Hepatocyte (in vitro differentiated cells): ENCODE data around the gene CLDN8.

ENCODE experiments used
- EZH2 ChIP-seq: fragments of 200-600 bp; sonication (generic); IDR thresholded peaks from 2 replicates; pipeline ENCODE4 v1.6.1; 2016; ENCODE audit warnings: antibody characterized with exemption, mild to moderate bottlenecking, borderline replicate concordance
- EZH2phosphoT487 ChIP-seq: fragments of 200-600 bp; sonication (generic); IDR thresholded peaks from one replicate; pipeline ENCODE4 v1.6.1; 2018; ENCODE audit warnings: antibody characterized with exemption, mild to moderate bottlenecking, low read depth, moderate library complexity; ENCODE audit not compliant: unreplicated experiment, severe bottlenecking
- TF ChIP-seq, protein P1 (sequence below): fragments of 200-600 bp; sonication (generic); IDR thresholded peaks from 2 replicates; pipeline ENCODE4 v1.5.1; 2016; ENCODE audit warnings: antibody characterized with exemption, mild to moderate bottlenecking; ENCODE audit not compliant: poor library complexity

DNA sequence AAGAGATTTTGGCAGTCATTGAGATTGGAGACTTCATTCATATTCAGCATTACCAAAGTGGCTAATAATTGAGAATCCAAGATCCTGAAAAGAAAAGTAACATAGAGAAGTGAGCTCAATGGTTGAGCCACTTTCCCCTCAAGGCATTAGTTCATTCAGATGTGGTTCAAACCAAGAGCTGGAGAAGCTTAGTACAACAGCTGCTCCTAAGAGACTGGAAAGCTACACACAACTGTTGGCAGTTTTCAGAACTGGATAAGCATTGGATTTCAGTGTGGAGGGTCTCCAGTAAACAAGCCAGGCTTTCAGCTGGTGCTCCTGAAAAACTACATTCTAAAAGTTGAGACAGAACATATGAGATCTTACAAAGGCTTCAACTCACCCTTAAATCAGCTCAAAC is 29.2 kb upstream of the CLDN8 start:
- no peak for TF ChIP-seq EZH2
- TF ChIP-seq, protein P1, sequence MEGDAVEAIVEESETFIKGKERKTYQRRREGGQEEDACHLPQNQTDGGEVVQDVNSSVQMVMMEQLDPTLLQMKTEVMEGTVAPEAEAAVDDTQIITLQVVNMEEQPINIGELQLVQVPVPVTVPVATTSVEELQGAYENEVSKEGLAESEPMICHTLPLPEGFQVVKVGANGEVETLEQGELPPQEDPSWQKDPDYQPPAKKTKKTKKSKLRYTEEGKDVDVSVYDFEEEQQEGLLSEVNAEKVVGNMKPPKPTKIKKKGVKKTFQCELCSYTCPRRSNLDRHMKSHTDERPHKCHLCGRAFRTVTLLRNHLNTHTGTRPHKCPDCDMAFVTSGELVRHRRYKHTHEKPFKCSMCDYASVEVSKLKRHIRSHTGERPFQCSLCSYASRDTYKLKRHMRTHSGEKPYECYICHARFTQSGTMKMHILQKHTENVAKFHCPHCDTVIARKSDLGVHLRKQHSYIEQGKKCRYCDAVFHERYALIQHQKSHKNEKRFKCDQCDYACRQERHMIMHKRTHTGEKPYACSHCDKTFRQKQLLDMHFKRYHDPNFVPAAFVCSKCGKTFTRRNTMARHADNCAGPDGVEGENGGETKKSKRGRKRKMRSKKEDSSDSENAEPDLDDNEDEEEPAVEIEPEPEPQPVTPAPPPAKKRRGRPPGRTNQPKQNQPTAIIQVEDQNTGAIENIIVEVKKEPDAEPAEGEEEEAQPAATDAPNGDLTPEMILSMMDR, result no peak
- TF ChIP-seq EZH2phosphoT487, result no peak
